Activated CD4-positive, alpha-beta T cell treated with anti-CD3 and anti-CD28 coated beads for 24 hours (primary cell): ENCODE measurements around the gene PCNT.
"Not testable (repeated sequence)": the region's sequence is repeated elsewhere in the genome, so short reads cannot be mapped to it uniquely, and the experiment has no call there.

Source experiments
- DNase-seq, 2 donors: peaks; one replicate each; pipeline ENCODE4 v3.0.0-alpha.2; 2020; ENCODE audit warnings: low read depth in 2 of 2

Gene PCNT

DNA sequence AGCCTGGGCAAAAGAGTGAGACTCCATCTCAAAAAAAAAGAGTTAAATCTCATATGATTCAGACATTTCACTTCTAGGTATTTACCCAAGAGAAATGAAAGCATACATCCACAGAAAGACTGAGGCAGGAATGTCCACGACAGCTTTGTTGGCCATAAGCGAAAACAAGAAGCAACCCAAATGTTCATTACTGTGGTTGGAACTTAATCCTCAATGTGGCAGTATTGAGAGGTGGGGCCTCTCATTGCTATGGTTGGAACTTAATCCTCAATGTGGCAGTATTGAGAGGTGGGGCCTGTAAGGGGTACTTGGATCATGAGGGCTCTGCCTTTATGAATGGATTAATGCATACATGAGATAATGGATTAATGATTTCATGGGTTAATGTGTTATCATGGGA lies 15.5 kb upstream of the PCNT start:
- DNase-seq: no peak

DNA sequence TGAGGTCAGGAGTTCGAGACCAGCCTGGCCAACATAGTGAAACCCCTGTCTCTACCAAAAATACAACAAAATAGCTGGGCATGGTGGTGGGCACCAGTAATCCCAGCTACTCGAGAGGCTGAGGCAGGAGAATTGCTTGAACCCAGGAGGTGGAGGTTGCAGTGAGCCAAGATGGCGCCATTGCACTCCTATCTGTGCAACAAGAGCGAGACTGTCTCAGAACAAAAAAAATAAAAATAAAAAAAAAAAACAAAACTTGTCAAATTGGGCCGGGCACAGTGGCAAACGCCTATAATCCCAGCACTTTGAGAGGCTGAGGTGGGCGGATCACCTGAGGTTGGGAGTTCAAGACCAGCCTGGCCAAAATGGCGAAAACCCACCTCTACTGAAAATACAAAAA lies 13.7 kb upstream of the PCNT start:
- not testable (repeated sequence) for DNase-seq

DNA sequence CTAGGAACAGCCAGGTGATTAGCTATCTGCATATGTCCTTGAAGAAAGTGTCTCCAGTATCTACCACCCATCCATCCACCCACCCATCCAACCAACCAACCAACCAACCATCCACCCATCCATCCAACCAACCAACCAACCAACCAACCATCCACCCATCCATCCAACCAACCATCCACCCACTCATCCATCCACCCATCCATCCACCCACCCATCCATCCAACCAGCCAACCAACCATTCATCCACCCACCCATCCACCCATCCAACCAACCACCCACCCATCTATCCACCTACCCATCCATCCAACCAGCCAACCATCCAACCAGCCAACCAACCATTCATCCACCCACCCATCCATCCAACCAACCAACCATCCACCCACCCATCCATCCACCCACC lies 12.4 kb upstream of the PCNT start:
- DNase-seq: no peak

- no peak for DNase-seq
Measured at GRCh38 chr21:46312949-46313348, 11.0 kb upstream of the PCNT start.

DNA sequence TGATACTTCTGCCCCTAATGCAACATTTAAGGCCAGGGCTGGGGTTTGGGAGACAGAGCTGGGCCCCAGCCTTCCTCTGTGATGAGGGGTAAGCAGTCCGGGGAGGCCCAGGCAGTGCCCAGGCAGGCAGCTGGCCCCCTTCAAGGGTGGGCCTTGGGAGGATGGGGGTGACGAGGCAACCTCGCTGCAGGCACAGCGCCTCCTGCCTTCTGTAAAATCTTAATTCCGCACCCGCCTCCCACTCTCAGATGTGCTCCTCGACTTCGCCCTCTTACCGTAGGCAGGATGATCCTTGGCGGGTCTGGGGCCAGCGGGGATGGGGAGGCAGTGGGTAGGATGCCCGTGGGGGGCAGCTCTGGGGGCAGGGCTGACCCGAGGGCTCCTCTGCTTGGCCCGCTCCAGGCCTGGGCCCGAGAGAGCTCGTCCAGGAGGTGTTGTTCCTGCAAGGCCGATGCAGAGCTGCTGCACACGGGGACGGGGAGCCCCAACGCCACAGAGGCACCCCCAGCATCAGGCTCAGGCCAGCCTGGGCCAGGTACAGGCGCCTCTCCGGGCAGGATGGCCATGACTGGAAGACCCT lies 9.4 kb upstream of the PCNT start:
- DNase-seq: no peak

GRCh38 chr21:46316708-46317324 lies 7.1 kb upstream of the PCNT start:
- no peak for DNase-seq

DNA sequence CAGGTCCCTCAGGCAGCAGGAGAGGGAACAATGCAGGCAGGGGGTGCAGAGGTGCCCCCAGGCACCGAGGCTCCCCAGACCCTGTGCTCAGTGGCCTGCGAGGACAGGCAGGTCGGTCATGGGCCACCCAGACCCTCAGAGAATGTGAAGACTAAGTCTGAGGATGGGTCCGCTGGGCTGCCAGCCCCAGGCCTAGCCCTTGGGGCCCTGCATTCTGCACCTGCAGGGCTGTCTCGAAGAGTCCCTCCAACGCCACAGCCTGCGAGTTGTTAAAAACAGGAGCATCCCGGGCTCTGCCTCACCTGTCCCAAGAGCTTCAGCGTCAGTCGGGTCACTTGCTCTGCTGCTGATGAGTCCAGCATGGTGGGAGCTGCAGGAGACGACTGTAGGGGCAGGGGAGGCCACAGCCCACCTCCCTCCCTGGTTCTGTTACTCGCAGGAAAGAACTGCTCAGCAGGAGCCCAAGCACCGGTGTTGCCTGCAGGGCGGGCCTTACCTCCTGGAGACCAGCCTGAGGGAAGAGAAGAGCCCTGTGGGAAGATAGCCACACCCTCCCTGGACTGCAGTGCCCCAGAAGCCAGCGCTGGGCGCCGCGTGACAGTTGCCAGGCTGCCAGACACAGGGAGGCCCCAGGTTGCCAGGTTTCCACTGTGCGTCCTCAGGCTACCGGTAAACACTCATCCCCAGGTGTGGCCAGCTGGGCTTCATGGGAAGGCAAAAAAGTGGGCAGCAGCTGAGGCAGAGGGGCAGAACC lies 6.1 kb upstream of the PCNT start:
- DNase-seq: no peak

GRCh38 chr21:46318464-46318845 lies 5.5 kb upstream of the PCNT start:
- DNase-seq: no peak

DNA sequence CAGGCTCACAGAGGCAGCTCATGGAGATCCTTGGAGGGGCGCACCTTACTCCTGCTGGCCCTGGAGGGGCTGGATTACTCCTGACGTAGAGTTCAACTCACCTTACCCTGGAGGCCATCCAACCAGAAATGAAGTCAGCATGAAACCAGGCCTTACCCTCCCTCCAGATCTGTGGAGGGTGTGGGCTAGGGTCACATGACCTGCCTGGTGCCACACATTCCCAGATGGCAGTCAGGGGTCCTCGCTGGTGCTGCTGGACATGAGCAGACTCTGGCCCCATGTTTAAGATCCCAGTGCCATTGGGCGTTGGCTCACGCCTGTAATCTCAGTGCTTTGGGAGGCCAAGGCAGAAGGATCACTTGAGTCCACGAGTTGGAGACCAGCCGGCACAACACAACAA lies 4.8 kb upstream of the PCNT start:
- no peak for DNase-seq

- DNase-seq: no peak
Measured at GRCh38 chr21:46320331-46320801, 3.6 kb upstream of the PCNT start.

DNA sequence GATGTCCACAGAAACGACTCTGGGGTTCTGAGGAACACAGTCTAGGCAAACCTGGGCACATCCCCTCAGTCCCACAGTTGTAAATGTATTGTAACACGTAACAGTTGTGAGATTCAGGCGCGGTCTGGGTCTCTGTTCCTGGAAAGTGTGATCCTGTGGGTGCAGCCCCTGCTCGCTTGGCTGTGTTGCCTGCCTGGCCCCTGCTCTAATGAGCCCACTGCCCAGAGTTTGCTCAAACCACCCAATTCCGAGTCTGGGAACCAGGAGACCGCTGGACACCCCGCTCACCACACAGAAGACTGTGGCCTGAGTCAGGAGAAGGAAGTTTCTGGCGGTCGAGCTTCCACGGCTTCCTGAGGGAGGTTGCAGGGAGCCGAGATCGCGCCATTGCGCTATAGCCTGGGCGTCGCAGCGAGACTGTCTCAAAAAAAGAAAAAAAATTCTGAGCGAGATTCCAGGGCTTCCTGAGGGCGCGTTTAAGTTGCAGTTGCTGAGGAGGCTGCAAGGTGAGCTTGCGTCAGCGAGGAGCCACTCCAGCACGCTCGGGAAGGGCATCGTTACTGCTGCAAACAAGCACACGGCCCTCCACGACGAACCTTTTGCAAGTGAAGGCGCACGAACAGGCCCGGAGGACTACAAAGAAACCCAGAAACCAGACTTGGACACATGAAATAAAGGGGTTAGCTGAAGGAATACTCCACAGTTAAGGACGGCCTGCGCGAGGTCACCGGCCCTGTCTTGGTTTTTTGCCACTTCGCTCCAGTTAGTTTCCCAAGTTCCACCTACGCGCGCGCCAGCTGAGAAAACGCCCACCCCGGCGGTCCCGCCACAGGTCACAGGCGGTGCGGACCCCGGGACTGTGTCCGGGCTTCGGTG lies 1.4 kb upstream of the PCNT start:
- no peak for DNase-seq

- peak in 1 of 2 donors; percentile 10 for DNase-seq
Measured at GRCh38 chr21:46323227-46323709, 688 bp upstream of the PCNT start.

- DNase-seq: peak; percentile 78 to 81
Measured at GRCh38 chr21:46324390-46325072, 575 bp downstream of the PCNT start.

GRCh38 chr21:46325073-46325912 lies 1.3 kb downstream of the PCNT start:
- DNase-seq: peak; percentile 2 to 28

GRCh38 chr21:46326110-46326703 lies 2.3 kb downstream of the PCNT start:
- no peak for DNase-seq

DNA sequence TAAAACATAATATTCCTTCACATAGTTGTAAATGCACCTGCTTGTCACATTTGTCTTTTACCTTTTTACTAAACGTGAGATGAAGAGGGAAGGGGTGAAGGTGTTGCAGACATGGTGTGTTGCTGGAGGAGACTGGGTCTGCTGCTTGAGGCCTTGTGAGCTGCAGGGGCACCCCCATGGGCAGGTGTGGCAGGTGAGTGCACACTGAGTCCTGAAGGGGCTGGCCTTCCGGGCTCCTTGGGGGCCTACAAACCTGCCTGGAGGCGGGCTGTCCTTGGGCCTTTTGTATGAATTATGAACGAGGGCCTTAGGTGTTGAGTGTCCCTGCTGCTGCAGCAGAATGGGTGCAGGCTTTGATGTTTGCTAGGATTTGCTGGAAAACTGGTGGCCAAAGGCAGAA lies 3.8 kb downstream of the PCNT start:
- DNase-seq: no peak

- no peak for DNase-seq
Measured at GRCh38 chr21:46328151-46328550, 4.2 kb downstream of the PCNT start.

DNA sequence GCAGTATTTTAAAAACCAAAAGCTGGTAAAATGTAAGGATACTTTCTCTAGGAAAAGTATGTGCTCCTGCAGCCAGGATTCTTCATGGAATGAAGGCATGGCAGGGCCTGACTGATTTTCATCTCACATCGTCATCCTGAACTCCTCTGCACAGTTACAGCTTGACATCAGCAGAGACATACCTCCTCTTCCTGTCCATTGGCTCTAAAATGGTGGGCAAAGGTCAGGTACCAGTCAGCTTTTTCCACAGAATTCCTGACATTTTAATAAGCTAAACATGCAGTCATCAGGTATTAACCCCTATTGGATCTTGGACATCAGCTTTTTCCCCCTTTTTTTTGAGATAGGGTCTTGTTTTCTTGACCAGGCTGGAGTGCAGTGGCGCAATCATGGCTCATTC lies 5.8 kb downstream of the PCNT start:
- DNase-seq: no peak

DNA sequence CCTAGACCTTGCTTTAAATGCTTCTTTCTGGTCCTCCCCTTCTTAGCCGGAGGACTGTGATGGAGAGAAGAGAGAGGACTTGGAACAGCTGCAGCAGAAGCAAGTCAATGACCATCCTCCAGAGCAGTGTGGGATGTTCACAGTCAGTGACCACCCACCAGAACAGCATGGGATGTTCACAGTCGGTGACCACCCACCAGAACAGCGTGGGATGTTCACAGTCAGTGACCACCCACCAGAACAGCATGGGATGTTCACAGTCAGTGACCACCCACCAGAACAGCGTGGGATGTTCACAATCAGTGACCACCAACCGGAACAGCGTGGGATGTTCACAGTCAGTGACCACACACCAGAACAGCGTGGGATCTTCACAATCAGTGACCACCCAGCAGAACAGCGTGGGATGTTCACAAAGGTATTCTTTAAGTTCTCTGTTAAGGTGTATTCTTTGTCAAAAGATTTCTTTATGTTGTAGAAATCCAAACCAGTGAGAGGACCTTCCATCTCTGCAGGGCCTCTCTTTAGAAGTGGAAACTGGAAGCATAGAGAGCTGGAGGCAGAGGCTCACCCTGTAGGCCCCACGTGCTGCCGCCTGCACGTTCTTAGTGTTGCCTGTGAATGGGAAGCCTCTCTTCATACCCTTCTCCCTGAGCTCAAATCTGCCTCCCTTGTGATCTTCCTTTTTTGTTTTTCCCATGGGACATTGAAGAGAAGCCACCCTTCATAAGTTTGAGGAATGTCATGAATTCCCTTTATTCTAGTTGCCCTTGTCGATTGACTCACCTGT lies 10.6 kb downstream of the PCNT start:
- no peak for DNase-seq
